Naive thymus-derived CD4-positive, alpha-beta T cell (primary cell): ENCODE data around the gene APOA1. TPM values are rescaled to one million over a fixed set of nuclear protein-coding genes. Genes with fewer than 3 reads are reported as not detected.
A peak's percentile ranks its signal among the peaks of the same experiment; 100 is the strongest.

Experiments
- ATAC-seq: fragments of 150-1000 bp; cut with Tn5 transposase; 2 replicates; pipeline ENCODE4 v1.10.0; 2021; ENCODE audit warnings: mild to moderate bottlenecking, moderate library complexity
- CTCF ChIA-PET: fragments of 350-600 bp; sonication (Branson Sonifier 250); formaldehyde crosslinking; loops from one replicate; lab custom pipeline; 2021; ENCODE audit warnings: antibody characterized with exemption; lab: Charles Lee
- POLR2A ChIA-PET: fragments of 350-600 bp; sonication (Branson Sonifier 250); formaldehyde crosslinking; loops from one replicate; lab custom pipeline; 2021; ENCODE audit warnings: antibody characterized with exemption, inconsistent platforms; lab: Charles Lee
- DNase-seq, 9 donors: peaks; one replicate each; pipeline versions ENCODE4 v3.0.0 to v3.0.0-alpha.2; 2020 to 2022; ENCODE audit warnings: mixed read lengths in 1 of 9
- H3K27ac ChIP-seq: one replicate; pipeline ENCODE4 v1.7.0; 2013; ENCODE audit warnings: mild to moderate bottlenecking, low read depth, low read length, moderate library complexity
- H3K27me3 ChIP-seq, 2 donors: one replicate each; pipeline ENCODE4 v1.7.0; 2013; ENCODE audit warnings: low read length in 2 of 2, mild to moderate bottlenecking in 2 of 2, moderate library complexity in 2 of 2; ENCODE audit not compliant: control insufficient read depth in 2 of 2, insufficient read depth in 2 of 2
- H3K36me3 ChIP-seq, 3 experiments: 1 replicate in 2 of 3; 2 replicates in 1 of 3; pipeline ENCODE4 v1.7.0; 2013; ENCODE audit warnings: low read length in 3 of 3, mild to moderate bottlenecking in 3 of 3, moderate library complexity in 1 of 3; ENCODE audit not compliant: insufficient read depth in 3 of 3, control insufficient read depth in 2 of 3
- H3K4me1 ChIP-seq, 2 donors: one replicate each; pipeline ENCODE4 v1.7.0; 2013; ENCODE audit warnings: low read length in 2 of 2, mild to moderate bottlenecking in 2 of 2, moderate library complexity in 1 of 2; ENCODE audit not compliant: control insufficient read depth in 2 of 2, insufficient read depth in 2 of 2
- H3K4me3 ChIP-seq: 2 replicates; pipeline ENCODE4 v1.7.0; 2013; ENCODE audit warnings: mild to moderate bottlenecking, low read length
- H3K9me3 ChIP-seq, 3 experiments: 1 replicate in 2 of 3; 2 replicates in 1 of 3; pipeline ENCODE4 v1.7.0; 2013; ENCODE audit warnings: low read length in 3 of 3; ENCODE audit not compliant: control insufficient read depth in 2 of 3
- H3K27ac Mint-ChIP-seq, 9 donors: one replicate each; pipeline ENCODE4 v1.8.0; 2020 to 2022; ENCODE audit warnings: mixed read lengths in 9 of 9, mild to moderate bottlenecking in 8 of 9, moderate library complexity in 5 of 9, inconsistent platforms in 2 of 9
- H3K27me3 Mint-ChIP-seq, 5 donors: one replicate each; pipeline ENCODE4 v1.8.0; 2021 to 2022; ENCODE audit warnings: mixed read lengths in 5 of 5, mild to moderate bottlenecking in 1 of 5
- H3K36me3 Mint-ChIP-seq, 5 donors: one replicate each; pipeline ENCODE4 v1.8.0; 2020 to 2022; ENCODE audit warnings: mixed read lengths in 5 of 5, mild to moderate bottlenecking in 3 of 5, inconsistent platforms in 1 of 5
- H3K4me1 Mint-ChIP-seq, 7 donors: one replicate each; pipeline ENCODE4 v1.8.0; 2020 to 2022; ENCODE audit warnings: mixed read lengths in 7 of 7, mild to moderate bottlenecking in 3 of 7, inconsistent platforms in 1 of 7
- H3K4me3 Mint-ChIP-seq, 10 donors: one replicate each; pipeline ENCODE4 v1.8.0; 2020 to 2022; ENCODE audit warnings: mild to moderate bottlenecking in 10 of 10, mixed read lengths in 10 of 10, moderate library complexity in 6 of 10, inconsistent platforms in 2 of 10
- H3K9me3 Mint-ChIP-seq, 11 donors: one replicate each; pipeline ENCODE4 v1.8.0; 2020 to 2022; ENCODE audit warnings: mixed read lengths in 11 of 11, mild to moderate bottlenecking in 4 of 11, inconsistent platforms in 1 of 11, moderate library complexity in 1 of 11
- intact Hi-C, 2 donors: fragments of 100-400 bp; cut with micrococcal nuclease; formaldehyde crosslinking; loops; one replicate each; pipeline ENCODE4 v1.15.1; 2023
- polyA plus RNA-seq, 2 donors: library from polyadenylated mRNA; unstranded; fragments of 300-500 nt; fragmentation: Illumina TruSeq; gene quantifications; one replicate each; pipeline ENCODE4 v1.2.3, GENCODE V29; 2021
- total RNA-seq, 6 experiments: library from RNA in 5 of 6; stranded (reverse) in 5 of 6; gene quantifications; 1 replicate in 5 of 6; 2 replicates in 1 of 6; pipeline ENCODE4 v1.2.3 and lab custom pipeline; 2021 to 2026

The APOA1 gene
- total and polyA plus RNA-seq, 7 experiments from 2014 or later = 0.24 to 0.70 (median 0.51) TPM; not detected in 2

DNA sequence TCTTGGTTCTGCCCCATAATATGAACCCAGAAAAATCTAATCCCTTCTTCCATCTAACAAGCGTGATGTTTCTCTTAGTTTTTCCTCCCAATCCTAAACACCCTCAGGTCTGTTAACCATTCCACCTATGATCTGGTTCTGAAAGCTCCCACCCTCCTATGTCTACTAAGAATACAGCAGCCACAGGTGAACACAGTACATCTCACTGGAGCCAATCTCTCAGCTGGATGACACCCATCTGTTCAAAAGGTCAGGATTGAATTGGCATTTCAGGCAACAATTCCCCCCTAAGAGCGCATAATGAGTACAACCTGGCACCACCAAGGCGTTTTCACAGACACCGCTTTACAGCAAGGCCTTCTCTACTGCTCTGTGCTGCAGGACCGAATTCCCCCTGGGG, 19.0 kb upstream of the APOA1 start:
- CTCF ChIA-PET = interaction anchor here (0.5 kb wide), 1 partner anchor 249 kb away, joined by 3 read pairs; no protein-coding TSS in a partner anchor
- no peak for ATAC-seq
- Mint-ChIP-seq H3K4me3 (peak overlapping the region in 7 of 10 donors; percentile 4 to 76 (median 61)), H3K9me3 (no peaks in the 10 kb centered on the region), H3K27me3 (no peaks in the 10 kb centered on the region), H3K36me3 (peaks cover under 1 to 43% (median 18%) of the 10 kb centered on the region in 5 donors), H3K4me1 (peaks cover 47 to 61% (median 58%) of the 10 kb centered on the region in 7 donors), H3K27ac (peak overlapping the region in 8 of 9 donors; percentile 4 to 84 (median 74))
- Histone ChIP-seq H3K4me3 (no peak overlapping the region), H3K9me3 (no peaks in the 10 kb centered on the region), H3K27ac (no peak overlapping the region), H3K36me3 (peaks cover under 1 to 40% (median 14%) of the 10 kb centered on the region in 3 experiments), H3K27me3 (no peaks in the 10 kb centered on the region), H3K4me1 (peaks cover 51% of the 10 kb centered on the region in 2 donors)
- no peak for DNase-seq
- intact Hi-C loops = loop anchor here in 1 of 2 donors (10.0 kb wide), 1 partner anchor 958 kb away; no protein-coding TSS in a partner anchor
- POLR2A ChIA-PET = interaction anchor here (0.5 kb wide), 1 partner anchor 12 kb away, joined by 3 read pairs; no protein-coding TSS in a partner anchor

DNA sequence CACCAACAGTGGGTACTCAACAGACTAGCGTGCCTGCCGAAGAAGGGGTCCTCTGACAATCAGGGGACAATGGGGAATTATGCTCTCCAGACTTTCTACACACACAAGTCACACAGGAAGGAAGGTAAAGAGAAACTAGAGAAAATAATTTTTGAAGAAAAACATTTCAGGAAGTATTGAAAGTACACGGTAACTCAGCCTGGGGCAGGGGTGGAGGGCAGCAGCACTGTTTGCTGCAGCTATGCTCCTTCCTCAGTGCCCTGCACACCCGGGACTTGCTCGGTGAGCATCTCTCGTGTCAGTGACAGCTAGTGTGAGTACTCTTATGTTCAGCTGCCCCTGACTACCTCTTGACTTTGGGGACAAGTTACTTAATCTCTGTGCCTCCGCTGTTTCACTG, 18.0 kb upstream of the APOA1 start:
- H3K36me3 ChIP-seq = peaks cover 0 to 29% (median 14%) of the 10 kb centered on the region in 3 experiments
- no peak for ATAC-seq
- POLR2A ChIA-PET = interaction anchor here (4.5 kb wide), 1 partner anchor 19 kb away, joined by 49 read pairs; the partner anchor contains the start of gene APOA1

DNA sequence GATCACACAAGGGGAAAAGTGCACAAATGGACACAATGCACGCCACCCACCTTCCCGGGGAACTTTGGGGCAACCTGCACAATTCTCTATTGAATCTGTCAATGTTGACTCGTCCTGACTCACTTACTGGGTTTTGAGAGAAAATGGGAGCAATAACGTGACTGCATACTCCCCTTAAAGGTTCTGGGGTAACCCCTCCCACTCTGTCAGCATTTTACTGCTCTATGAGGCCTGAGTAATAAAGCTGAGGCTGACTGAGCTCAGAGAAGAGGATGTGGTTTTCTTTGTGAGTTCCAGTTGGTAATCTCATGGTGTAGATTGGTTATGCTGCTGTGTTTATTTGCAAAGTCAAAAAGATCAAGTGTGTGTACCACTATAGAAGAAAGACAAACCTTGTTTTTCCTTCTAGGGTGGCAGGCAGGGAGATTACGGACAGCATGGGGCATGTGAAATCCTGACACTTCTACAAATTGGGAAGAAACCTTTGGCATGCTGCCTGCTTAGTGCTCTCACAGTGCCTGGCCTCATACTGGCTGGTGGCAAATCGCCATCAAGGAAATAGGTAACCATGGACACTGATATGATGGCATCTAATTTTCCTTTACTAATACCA, 16.1 kb upstream of the APOA1 start:
- ChIA-PET CTCF (interaction anchor here (0.6 to 4.3 kb wide), 8 partner anchors 17 to 318 kb away, joined by 3 to 51 read pairs (median 4); partner anchors contain the start of genes APOA1 and APOA5), POLR2A (interaction anchor here (0.7 to 4.5 kb wide), 10 partner anchors 10 to 378 kb away, joined by 3 to 49 read pairs (median 4); partner anchors contain the start of genes APOA1, BUD13, PAFAH1B2 and PCSK7)
- Mint-ChIP-seq H3K27ac (peak overlapping the region; percentile 41 to 92 (median 81)), H3K4me1 (peaks cover 52 to 78% (median 76%) of the 10 kb centered on the region in 7 donors), H3K27me3 (no peaks in the 10 kb centered on the region), H3K9me3 (no peaks in the 10 kb centered on the region), H3K36me3 (peaks cover 0 to 40% (median 10%) of the 10 kb centered on the region in 5 donors), H3K4me3 (peak overlapping the region; percentile 47 to 84 (median 70))
- peak overlapping the region; percentile 4 for H3K27ac ChIP-seq
- DNase-seq = peak in 8 of 9 donors; percentile 53 to 84 (median 77)
- peak overlapping the region; percentile 38 for H3K4me3 ChIP-seq
- intact Hi-C loops = loop anchor here (1.0 to 10.0 kb wide), 12 partner anchors 17 to 961 kb away; partner anchors contain the start of genes SIK3 (in 2 of the 2), APOA5 (in 1 of the 2), BUD13 (in 1 of the 2) and SIDT2 (in 1 of the 2)
- peaks cover 57 to 70% of the 10 kb centered on the region in 2 donors for H3K4me1 ChIP-seq
- peaks cover 0 to 27% (median 9%) of the 10 kb centered on the region in 3 experiments for H3K36me3 ChIP-seq
- ATAC-seq = peak; percentile 98
- no peaks in the 10 kb centered on the region for H3K27me3 ChIP-seq
- no peaks in the 10 kb centered on the region for H3K9me3 ChIP-seq

More for the DNA sequence above, 18.0 kb upstream of the APOA1 start:
- Histone ChIP-seq H3K27ac (no peak overlapping the region), H3K4me3 (no peak overlapping the region), H3K9me3 (no peaks in the 10 kb centered on the region), H3K27me3 (no peaks in the 10 kb centered on the region), H3K4me1 (peaks cover 57 to 61% of the 10 kb centered on the region in 2 donors)
- H3K27ac Mint-ChIP-seq = peak overlapping the region; percentile 63 to 90 (median 78)
- CTCF ChIA-PET = interaction anchor here (0.6 kb wide), 1 partner anchor 20 kb away, joined by 4 read pairs; no protein-coding TSS in a partner anchor
- intact Hi-C loops = loop anchor here in 1 of 2 donors (10.0 kb wide), 1 partner anchor 959 kb away; no protein-coding TSS in a partner anchor
- peak in 1 of 9 donors; percentile 24 for DNase-seq
- no peaks in the 10 kb centered on the region for H3K9me3 Mint-ChIP-seq
- peaks cover 52 to 71% (median 65%) of the 10 kb centered on the region in 7 donors for H3K4me1 Mint-ChIP-seq
- peaks cover 0 to 39% (median 8%) of the 10 kb centered on the region in 5 donors for H3K36me3 Mint-ChIP-seq
- peak overlapping the region; percentile 4 to 80 (median 64) for H3K4me3 Mint-ChIP-seq
- H3K27me3 Mint-ChIP-seq = no peaks in the 10 kb centered on the region

DNA sequence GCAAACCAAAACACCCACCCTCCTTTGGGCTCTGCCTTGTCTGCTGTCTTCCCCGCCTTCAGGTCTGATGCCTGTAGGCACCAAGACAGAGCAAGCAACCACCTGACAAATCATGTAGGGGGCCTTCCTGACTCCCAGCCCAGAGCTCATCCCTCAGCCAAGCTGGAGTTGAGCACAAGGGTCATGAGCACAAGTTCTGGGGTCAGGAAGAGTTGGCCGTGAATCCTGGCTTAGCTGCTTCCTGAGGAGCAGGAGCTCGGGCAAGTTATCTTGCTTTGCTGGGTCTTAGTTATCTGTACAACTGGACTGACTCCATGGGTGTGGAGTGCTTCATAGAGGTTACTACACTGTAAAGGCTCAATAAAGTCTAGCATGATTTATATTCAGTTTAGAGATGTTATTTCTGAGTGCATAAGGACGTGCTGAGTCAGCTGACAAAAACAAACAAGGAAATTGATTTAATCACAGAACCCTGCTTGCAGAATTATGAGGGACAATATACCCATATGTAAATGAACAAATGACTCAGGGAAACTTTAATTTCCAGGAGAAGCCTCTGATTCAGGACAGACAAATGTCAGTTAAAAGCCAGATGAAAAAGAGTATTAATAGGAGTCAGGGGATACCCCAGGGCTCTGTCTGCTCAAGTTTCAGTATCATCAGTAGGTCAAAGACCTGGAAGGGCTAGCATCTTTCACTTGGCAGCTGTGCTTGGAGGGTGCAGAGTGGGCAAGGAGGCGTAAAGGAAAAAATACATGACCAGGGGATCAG, 15.0 kb upstream of the APOA1 start:
- Mint-ChIP-seq H3K4me3 (peak overlapping the region; percentile 13 to 88 (median 70)), H3K9me3 (no peaks in the 10 kb centered on the region)

DNA sequence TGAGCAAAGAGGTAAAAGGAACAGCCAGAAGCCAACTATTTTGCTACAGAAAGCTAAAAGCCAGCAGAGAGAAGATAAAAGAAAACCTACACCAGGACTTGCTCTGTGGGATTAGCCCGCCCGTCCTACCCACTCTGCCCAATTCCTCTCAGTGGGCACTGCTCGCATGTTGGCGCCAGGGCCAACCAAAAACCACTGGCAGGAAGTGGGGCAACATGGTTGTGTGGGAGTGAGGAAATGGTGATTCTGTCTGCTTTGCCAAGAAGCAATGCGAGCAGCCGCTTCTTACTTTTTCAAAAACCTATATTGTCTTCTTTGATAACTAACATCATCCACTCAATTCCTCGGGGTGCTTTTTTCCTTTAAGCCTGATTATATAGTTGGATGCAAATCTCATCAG, 14.2 kb upstream of the APOA1 start:
- DNase-seq = peak in 7 of 9 donors; percentile 13 to 45 (median 40)
- H3K27ac Mint-ChIP-seq = peak overlapping the region; percentile 51 to 92 (median 79)
- no peaks in the 10 kb centered on the region for H3K9me3 ChIP-seq
- ChIA-PET POLR2A (interaction anchor here (0.9 to 4.5 kb wide), 5 partner anchors 12 to 80 kb away, joined by 3 to 49 read pairs (median 3); partner anchors contain the start of gene APOA1), CTCF (interaction anchor here (0.6 to 4.3 kb wide), 5 partner anchors 15 to 333 kb away, joined by 3 to 51 read pairs (median 4); partner anchors contain the start of genes APOA1 and APOA5)
- no peak for ATAC-seq
- no peaks in the 10 kb centered on the region for H3K27me3 Mint-ChIP-seq
- intact Hi-C loops = loop anchor here (2.0 to 10.0 kb wide), 4 partner anchors 79 to 963 kb away; partner anchors contain the start of genes BUD13 (in 1 of the 2) and SIK3 (in 1 of the 2)
- H3K27ac ChIP-seq = peak overlapping the region; percentile 15
- peaks cover 4 to 28% (median 9%) of the 10 kb centered on the region in 3 experiments for H3K36me3 ChIP-seq
- H3K4me1 ChIP-seq = peaks cover 56 to 70% of the 10 kb centered on the region in 2 donors
- H3K4me1 Mint-ChIP-seq = peaks cover 51 to 71% (median 66%) of the 10 kb centered on the region in 7 donors
- H3K27me3 ChIP-seq = no peaks in the 10 kb centered on the region
- H3K4me3 Mint-ChIP-seq = peak overlapping the region; percentile 47 to 88 (median 69)
- H3K36me3 Mint-ChIP-seq = peaks cover 4 to 39% (median 17%) of the 10 kb centered on the region in 5 donors
- H3K4me3 ChIP-seq = peak overlapping the region; percentile 39
- no peaks in the 10 kb centered on the region for H3K9me3 Mint-ChIP-seq

More for the DNA sequence above, 15.0 kb upstream of the APOA1 start:
- peaks cover 57 to 70% of the 10 kb centered on the region in 2 donors for H3K4me1 ChIP-seq
- H3K27ac Mint-ChIP-seq = peak overlapping the region; percentile 64 to 92 (median 82)
- ATAC-seq = no peak
- no peaks in the 10 kb centered on the region for H3K27me3 Mint-ChIP-seq
- intact Hi-C loops = loop anchor here (1.0 to 10.0 kb wide), 12 partner anchors 16 to 962 kb away; partner anchors contain the start of genes SIK3 (in 2 of the 2), APOA5 (in 1 of the 2), BUD13 (in 1 of the 2) and SIDT2 (in 1 of the 2)
- H3K4me1 Mint-ChIP-seq = peaks cover 52 to 78% (median 73%) of the 10 kb centered on the region in 7 donors
- POLR2A ChIA-PET = interaction anchor here (0.6 to 4.5 kb wide), 11 partner anchors 11 to 379 kb away, joined by 3 to 49 read pairs (median 4); partner anchors contain the start of genes APOA1, BUD13, PCSK7 and SIK3
- CTCF ChIA-PET = interaction anchor here (1.2 to 4.3 kb wide), 4 partner anchors 16 to 254 kb away, joined by 3 to 51 read pairs (median 7); partner anchors contain the start of genes APOA1 and APOA5
- H3K36me3 ChIP-seq = peaks cover under 1 to 23% (median 6%) of the 10 kb centered on the region in 3 experiments
- DNase-seq = no peak
- H3K27me3 ChIP-seq = no peaks in the 10 kb centered on the region
- peaks cover 0 to 39% (median 10%) of the 10 kb centered on the region in 5 donors for H3K36me3 Mint-ChIP-seq
- peak overlapping the region; percentile 15 for H3K27ac ChIP-seq
- H3K9me3 ChIP-seq = no peaks in the 10 kb centered on the region
- H3K4me3 ChIP-seq = peak overlapping the region; percentile 39
